Activated naive CD8-positive, alpha-beta T cell treated with anti-CD3 and anti-CD28 coated beads, Interleukin-2, amount 50 U/mL, for 24 hours (primary cell): Measurements from ENCODE around the gene TSSK2.

ENCODE experiments used
- ATAC-seq: fragments of 150-1000 bp; cut with Tn5 transposase; one replicate; pipeline ENCODE4 v1.10.0; 2021
- DNase-seq: peaks from one replicate; pipeline ENCODE4 v3.0.0; 2021
- H3K27ac Mint-ChIP-seq: one replicate; pipeline ENCODE4 v1.8.0; 2021; ENCODE audit warnings: mild to moderate bottlenecking, mixed read lengths
- H3K27me3 Mint-ChIP-seq: one replicate; pipeline ENCODE4 v1.8.0; 2021; ENCODE audit warnings: mixed read lengths
- H3K36me3 Mint-ChIP-seq: one replicate; pipeline ENCODE4 v1.8.0; 2021; ENCODE audit warnings: low read depth, mixed read lengths
- H3K4me1 Mint-ChIP-seq: one replicate; pipeline ENCODE4 v1.8.0; 2021; ENCODE audit warnings: mixed read lengths
- H3K4me3 Mint-ChIP-seq: one replicate; pipeline ENCODE4 v1.8.0; 2021; ENCODE audit warnings: mild to moderate bottlenecking, moderate library complexity, mixed read lengths
- H3K9me3 Mint-ChIP-seq: one replicate; pipeline ENCODE4 v1.8.0; 2021; ENCODE audit warnings: mixed read lengths

Gene TSSK2

GRCh38 chr22:19096555-19096954 is 34.6 kb upstream of the TSSK2 start:
- Mint-ChIP-seq H3K36me3 (peaks cover 9% of the 10 kb centered on the region), H3K4me3 (no peak overlapping the region), H3K4me1 (peaks cover 6% of the 10 kb centered on the region), H3K27me3 (no peaks in the 10 kb centered on the region), H3K27ac (no peak overlapping the region), H3K9me3 (no peaks in the 10 kb centered on the region)
- ATAC-seq (no peak), DNase-seq (no peak)

GRCh38 chr22:19097518-19097917 is 33.6 kb upstream of the TSSK2 start:
- Mint-ChIP-seq H3K36me3 (peaks cover 12% of the 10 kb centered on the region), H3K9me3 (no peaks in the 10 kb centered on the region), H3K4me3 (no peak overlapping the region), H3K27me3 (no peaks in the 10 kb centered on the region), H3K4me1 (peaks cover 8% of the 10 kb centered on the region), H3K27ac (no peak overlapping the region)
- no peak for DNase-seq
- ATAC-seq, result peak; percentile 15

- H3K9me3 Mint-ChIP-seq, result no peaks in the 10 kb centered on the region
- H3K4me1 Mint-ChIP-seq, result peaks cover 11% of the 10 kb centered on the region
- peak overlapping the region; percentile 12 for H3K27ac Mint-ChIP-seq
- H3K27me3 Mint-ChIP-seq, result no peaks in the 10 kb centered on the region
- no peak overlapping the region for H3K4me3 Mint-ChIP-seq
- H3K36me3 Mint-ChIP-seq, result peaks cover 12% of the 10 kb centered on the region
- DNase-seq (no peak), ATAC-seq (no peak)
Observed at GRCh38 chr22:19098157-19098556, 33.0 kb upstream of the TSSK2 start.

GRCh38 chr22:19103880-19104821 is 27.0 kb upstream of the TSSK2 start:
- Mint-ChIP-seq H3K27me3 (no peaks in the 10 kb centered on the region), H3K27ac (peak overlapping the region; percentile 17), H3K4me3 (no peak overlapping the region), H3K4me1 (peaks cover 47% of the 10 kb centered on the region), H3K36me3 (peaks cover 3% of the 10 kb centered on the region), H3K9me3 (no peaks in the 10 kb centered on the region)
- no peak for DNase-seq
- ATAC-seq, result no peak

GRCh38 chr22:19105456-19105855 is 25.7 kb upstream of the TSSK2 start:
- no peak for DNase-seq
- Mint-ChIP-seq H3K36me3 (peaks cover 3% of the 10 kb centered on the region), H3K4me1 (peaks cover 55% of the 10 kb centered on the region), H3K27ac (no peak overlapping the region), H3K9me3 (no peaks in the 10 kb centered on the region), H3K27me3 (no peaks in the 10 kb centered on the region), H3K4me3 (no peak overlapping the region)
- ATAC-seq, result no peak

GRCh38 chr22:19105867-19106802 is 25.0 kb upstream of the TSSK2 start:
- DNase-seq (no peak), ATAC-seq (no peak)
- Mint-ChIP-seq H3K36me3 (peaks cover 3% of the 10 kb centered on the region), H3K27ac (no peak overlapping the region), H3K27me3 (no peaks in the 10 kb centered on the region), H3K4me1 (peaks cover 61% of the 10 kb centered on the region), H3K4me3 (no peak overlapping the region), H3K9me3 (no peaks in the 10 kb centered on the region)

- peaks cover 64% of the 10 kb centered on the region for H3K4me1 Mint-ChIP-seq
- no peaks in the 10 kb centered on the region for H3K27me3 Mint-ChIP-seq
- H3K27ac Mint-ChIP-seq, result no peak overlapping the region
- no peak for DNase-seq
- H3K36me3 Mint-ChIP-seq, result peaks cover under 1% of the 10 kb centered on the region
- H3K4me3 Mint-ChIP-seq, result no peak overlapping the region
- H3K9me3 Mint-ChIP-seq, result no peaks in the 10 kb centered on the region
- ATAC-seq, result no peak
Observed at GRCh38 chr22:19106886-19107729, 24.0 kb upstream of the TSSK2 start.

- H3K4me3 Mint-ChIP-seq, result no peak overlapping the region
- no peaks in the 10 kb centered on the region for H3K9me3 Mint-ChIP-seq
- no peaks in the 10 kb centered on the region for H3K27me3 Mint-ChIP-seq
- ATAC-seq, result no peak
- H3K4me1 Mint-ChIP-seq, result peaks cover 67% of the 10 kb centered on the region
- peak overlapping the region; percentile 0 for H3K27ac Mint-ChIP-seq
- DNase-seq, result no peak
- no peaks in the 10 kb centered on the region for H3K36me3 Mint-ChIP-seq
Observed at GRCh38 chr22:19107730-19108074, 23.4 kb upstream of the TSSK2 start.

- peaks cover 68% of the 10 kb centered on the region for H3K4me1 Mint-ChIP-seq
- H3K27me3 Mint-ChIP-seq, result no peaks in the 10 kb centered on the region
- ATAC-seq, result no peak
Observed at GRCh38 chr22:19108807-19109197, 22.3 kb upstream of the TSSK2 start.

GRCh38 chr22:19109198-19110063 is 21.7 kb upstream of the TSSK2 start:
- ATAC-seq (peak; percentile 80), DNase-seq (peak; percentile 30)
- Mint-ChIP-seq H3K36me3 (no peaks in the 10 kb centered on the region), H3K27me3 (no peaks in the 10 kb centered on the region), H3K4me1 (peaks cover 68% of the 10 kb centered on the region), H3K4me3 (peak overlapping the region; percentile 55), H3K27ac (peak overlapping the region; percentile 76), H3K9me3 (no peaks in the 10 kb centered on the region)

More at GRCh38 chr22:19108807-19109197, 22.3 kb upstream of the TSSK2 start:
- no peaks in the 10 kb centered on the region for H3K9me3 Mint-ChIP-seq
- H3K36me3 Mint-ChIP-seq, result no peaks in the 10 kb centered on the region
- peak overlapping the region; percentile 76 for H3K27ac Mint-ChIP-seq
- H3K4me3 Mint-ChIP-seq, result no peak overlapping the region
- DNase-seq, result no peak

- H3K9me3 Mint-ChIP-seq, result no peaks in the 10 kb centered on the region
- H3K36me3 Mint-ChIP-seq, result no peaks in the 10 kb centered on the region
- no peak overlapping the region for H3K4me3 Mint-ChIP-seq
Observed at GRCh38 chr22:19110064-19110458, 21.0 kb upstream of the TSSK2 start.

GRCh38 chr22:19110646-19111045 is 20.5 kb upstream of the TSSK2 start:
- Mint-ChIP-seq H3K36me3 (no peaks in the 10 kb centered on the region), H3K27me3 (no peaks in the 10 kb centered on the region), H3K9me3 (no peaks in the 10 kb centered on the region), H3K4me1 (peaks cover 73% of the 10 kb centered on the region), H3K4me3 (no peak overlapping the region), H3K27ac (no peak overlapping the region)
- ATAC-seq (no peak), DNase-seq (no peak)

More at GRCh38 chr22:19110064-19110458, 21.0 kb upstream of the TSSK2 start:
- DNase-seq (no peak), ATAC-seq (no peak)
- Mint-ChIP-seq H3K27ac (peak overlapping the region; percentile 76), H3K4me1 (peaks cover 73% of the 10 kb centered on the region), H3K27me3 (no peaks in the 10 kb centered on the region)

- no peak for ATAC-seq
- no peaks in the 10 kb centered on the region for H3K36me3 Mint-ChIP-seq
- peaks cover 73% of the 10 kb centered on the region for H3K4me1 Mint-ChIP-seq
- no peak overlapping the region for H3K4me3 Mint-ChIP-seq
- peak overlapping the region; percentile 13 for H3K27ac Mint-ChIP-seq
- no peaks in the 10 kb centered on the region for H3K9me3 Mint-ChIP-seq
- DNase-seq, result no peak
- no peaks in the 10 kb centered on the region for H3K27me3 Mint-ChIP-seq
Observed at GRCh38 chr22:19111140-19111539, 20.0 kb upstream of the TSSK2 start.
